HG03460 (cell line): ENCODE results near the gene CHCHD3.

ENCODE experiments used
- ATAC-seq: cut with Tn5 transposase; IDR thresholded peaks from one replicate; pipeline ENCODE4 v1.9.1; 2021; ENCODE audit not compliant: unreplicated experiment

The CHCHD3 gene

GRCh38 chr7:132755538-132756483, 326.1 kb downstream of the CHCHD3 start:
- ATAC-seq = no peak

GRCh38 chr7:132752431-132752830, 329.5 kb downstream of the CHCHD3 start:
- no peak for ATAC-seq

GRCh38 chr7:132751244-132751647, 330.6 kb downstream of the CHCHD3 start:
- no peak for ATAC-seq

GRCh38 chr7:132750530-132751217, 331.2 kb downstream of the CHCHD3 start:
- ATAC-seq = no peak

- ATAC-seq = no peak
Observed at GRCh38 chr7:132750096-132750495, 331.8 kb downstream of the CHCHD3 start.

GRCh38 chr7:132745510-132745909, 336.4 kb downstream of the CHCHD3 start:
- ATAC-seq = no peak

GRCh38 chr7:132743974-132744373, 337.9 kb downstream of the CHCHD3 start:
- ATAC-seq = no peak

GRCh38 chr7:132742189-132742612, 339.7 kb downstream of the CHCHD3 start:
- ATAC-seq = no peak

- no peak for ATAC-seq
Observed at GRCh38 chr7:132740176-132740575, 341.7 kb downstream of the CHCHD3 start.

- ATAC-seq = no peak
Observed at GRCh38 chr7:132739271-132739955, 342.5 kb downstream of the CHCHD3 start.

GRCh38 chr7:132738254-132738653, 343.6 kb downstream of the CHCHD3 start:
- ATAC-seq = no peak

- ATAC-seq = no peak
Observed at GRCh38 chr7:132735476-132735875, 346.4 kb downstream of the CHCHD3 start.
